Neuron (in vitro differentiated cells): ENCODE data around the gene EXOC3.

Source experiments
- H2AFZ ChIP-seq: one replicate; pipeline ENCODE4 v1.6.1; 2013; ENCODE audit warnings: low read depth, mild to moderate bottlenecking, inconsistent platforms, low read length, moderate library complexity
- H3K27me3 ChIP-seq: one replicate; pipeline ENCODE4 v1.6.1; 2013; ENCODE audit warnings: low read length; ENCODE audit not compliant: insufficient read depth
- H3K36me3 ChIP-seq: one replicate; pipeline ENCODE4 v1.6.1; 2013; ENCODE audit warnings: low read length; ENCODE audit not compliant: insufficient read depth
- H3K4me1 ChIP-seq: one replicate; pipeline ENCODE4 v1.6.1; 2013; ENCODE audit warnings: low read length; ENCODE audit not compliant: insufficient read depth
- H3K4me3 ChIP-seq: 2 replicates; pipeline ENCODE4 v1.5.1; 2013; ENCODE audit warnings: mild to moderate bottlenecking, low read length, moderate library complexity
- H3K9me3 ChIP-seq: one replicate; pipeline ENCODE4 v1.6.1; 2013; ENCODE audit warnings: low read length

Gene EXOC3

DNA sequence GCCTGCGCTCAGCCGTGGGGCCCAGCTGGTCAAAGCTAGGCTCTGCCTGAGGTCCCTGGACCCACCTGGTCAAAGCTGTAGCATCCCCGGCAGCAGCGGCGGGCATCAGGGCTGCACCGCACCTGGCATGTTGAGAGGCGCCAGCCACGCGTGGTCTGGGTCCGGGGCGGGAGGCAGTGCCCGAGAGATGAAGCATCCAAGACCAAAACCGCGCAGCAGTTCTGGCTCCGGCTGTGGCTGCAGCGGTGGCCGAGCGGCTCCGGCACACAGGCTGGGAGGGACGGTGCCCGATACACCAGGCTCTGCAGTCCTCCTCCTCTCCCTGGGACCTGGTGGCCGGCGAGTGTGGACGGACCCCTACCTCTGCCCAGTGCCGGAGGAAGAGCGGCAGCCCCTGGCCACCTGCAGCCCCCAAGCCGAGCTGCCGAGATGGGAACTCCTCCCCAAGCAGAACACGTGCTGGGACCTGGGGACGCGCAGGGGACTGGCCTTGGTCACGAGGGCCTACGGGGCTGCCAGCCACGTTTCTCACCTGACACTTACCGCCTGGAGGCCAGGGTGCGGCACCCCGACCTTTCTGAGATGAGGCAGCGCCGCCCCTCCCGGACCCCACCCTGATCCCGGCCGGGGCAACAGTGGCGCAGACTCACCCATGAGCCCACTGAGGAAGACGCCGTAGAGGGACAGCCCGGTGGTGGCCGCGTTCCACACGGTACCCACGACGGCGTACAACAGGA, 48.3 kb downstream of the EXOC3 start:
- Histone ChIP-seq H3K4me3 (no peak overlapping the region), H3K36me3 (no peaks in the 10 kb centered on the region), H3K9me3 (peaks cover 18% of the 10 kb centered on the region), H3K4me1 (no peaks in the 10 kb centered on the region), H3K27me3 (peaks cover 24% of the 10 kb centered on the region), H2AFZ (no peak overlapping the region)

DNA sequence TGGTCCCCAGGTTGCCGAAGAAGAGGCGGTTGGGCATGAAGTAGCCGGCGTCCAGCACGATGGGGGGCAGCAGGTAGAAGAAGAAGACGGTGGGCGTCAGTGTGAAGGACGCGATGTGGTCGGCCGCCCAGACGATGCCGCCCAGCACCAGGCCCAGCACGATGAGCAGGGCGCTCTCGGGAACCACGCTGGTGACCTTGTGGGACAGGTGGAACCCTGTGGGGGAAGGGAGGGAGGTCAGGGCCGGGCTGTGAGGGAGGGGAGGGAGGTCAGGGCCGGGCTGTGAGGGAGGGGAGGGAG, 48.8 kb downstream of the EXOC3 start:
- peaks cover 26% of the 10 kb centered on the region for H3K27me3 ChIP-seq
- H2AFZ ChIP-seq = no peak overlapping the region
- no peak overlapping the region for H3K4me3 ChIP-seq
- no peaks in the 10 kb centered on the region for H3K4me1 ChIP-seq
- H3K36me3 ChIP-seq = no peaks in the 10 kb centered on the region
- peaks cover 17% of the 10 kb centered on the region for H3K9me3 ChIP-seq

DNA sequence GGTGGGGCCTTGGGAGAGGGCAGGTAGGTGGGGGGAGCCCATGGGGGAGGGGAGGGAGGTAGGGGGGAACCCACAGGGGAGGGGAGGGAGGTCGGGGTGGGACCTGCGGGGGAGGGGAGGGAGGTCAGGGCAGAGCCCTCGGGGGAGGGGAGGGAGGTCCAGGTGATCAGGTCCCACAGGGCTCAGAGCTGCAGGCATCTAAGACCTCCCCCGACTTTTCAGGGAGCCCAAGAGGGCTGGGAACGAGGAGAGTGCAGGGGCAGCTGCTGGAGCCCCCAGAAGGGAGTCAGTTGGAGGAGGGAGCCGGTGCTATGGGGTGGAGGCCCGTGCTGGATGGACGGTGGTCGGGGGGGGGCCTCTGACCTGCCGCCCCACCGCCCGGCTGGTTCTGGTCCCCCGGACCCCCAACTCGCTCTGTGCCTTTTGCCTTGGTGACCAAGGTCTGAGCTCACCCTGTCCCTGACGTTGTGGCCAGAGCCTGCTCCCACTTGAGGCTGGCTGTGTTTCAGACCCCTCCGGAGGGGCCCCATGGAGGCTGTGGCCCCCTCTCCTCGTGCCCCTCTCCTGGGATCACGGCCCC, 49.4 kb downstream of the EXOC3 start:
- H3K27me3 ChIP-seq = peaks cover 32% of the 10 kb centered on the region
- no peaks in the 10 kb centered on the region for H3K36me3 ChIP-seq
- no peaks in the 10 kb centered on the region for H3K4me1 ChIP-seq
- H3K4me3 ChIP-seq = no peak overlapping the region
- H2AFZ ChIP-seq = no peak overlapping the region
- H3K9me3 ChIP-seq = peaks cover 17% of the 10 kb centered on the region

DNA sequence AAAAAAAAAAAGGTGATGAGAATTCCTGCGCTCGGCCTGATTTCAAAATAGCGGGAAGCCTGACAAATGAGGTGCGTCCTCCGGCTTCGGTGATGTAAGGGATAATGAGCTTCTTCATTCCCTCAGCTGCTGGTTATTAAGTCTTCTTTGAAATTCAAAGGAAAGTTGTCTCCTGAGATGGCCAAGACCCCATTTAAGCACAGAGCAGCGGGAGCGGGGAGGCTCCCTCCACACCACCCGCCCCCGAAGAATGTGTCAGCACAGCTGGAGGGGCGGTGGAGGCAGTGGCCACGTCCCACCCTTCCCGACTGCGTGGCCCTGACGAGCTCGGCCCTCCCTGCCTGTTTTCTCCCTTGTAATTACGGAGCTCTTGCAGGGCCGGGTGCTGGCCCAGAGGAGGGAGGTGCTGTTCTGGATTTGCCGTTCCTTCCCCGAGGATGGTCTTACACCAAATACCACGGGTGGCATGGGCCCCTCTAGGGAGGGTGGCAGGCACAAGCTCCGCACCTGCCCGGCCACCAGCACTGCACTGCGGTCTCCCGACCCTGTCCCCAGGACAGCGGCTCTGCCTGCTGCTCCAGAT, 50.2 kb downstream of the EXOC3 start:
- H3K4me1 ChIP-seq = no peaks in the 10 kb centered on the region
- no peak overlapping the region for H2AFZ ChIP-seq
- H3K9me3 ChIP-seq = peaks cover 19% of the 10 kb centered on the region
- H3K36me3 ChIP-seq = no peaks in the 10 kb centered on the region
- H3K4me3 ChIP-seq = no peak overlapping the region
- peaks cover 32% of the 10 kb centered on the region for H3K27me3 ChIP-seq

DNA sequence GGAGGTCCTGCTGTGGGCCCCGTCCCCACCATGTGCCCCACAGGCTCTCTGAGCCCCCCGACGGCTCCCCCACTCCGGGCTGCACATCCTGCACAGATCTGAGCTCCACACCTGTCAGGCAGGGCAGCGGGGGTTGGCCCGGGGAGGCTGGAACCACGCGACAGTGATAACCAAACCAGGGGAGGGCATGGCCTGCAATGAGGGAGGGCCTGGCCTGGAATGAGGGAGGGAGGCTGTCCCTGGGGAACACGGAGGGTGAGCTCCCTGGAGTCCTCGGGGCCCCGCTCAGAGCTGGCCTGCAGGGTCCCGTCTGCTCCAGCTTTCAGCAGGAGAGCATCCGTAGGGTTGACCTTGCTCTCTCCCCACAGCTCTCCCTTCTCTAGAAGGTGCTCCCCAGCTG, 50.8 kb downstream of the EXOC3 start:
- Histone ChIP-seq H2AFZ (no peak overlapping the region), H3K4me1 (no peaks in the 10 kb centered on the region), H3K27me3 (peaks cover 36% of the 10 kb centered on the region), H3K36me3 (no peaks in the 10 kb centered on the region), H3K4me3 (no peak overlapping the region), H3K9me3 (peaks cover 17% of the 10 kb centered on the region)

DNA sequence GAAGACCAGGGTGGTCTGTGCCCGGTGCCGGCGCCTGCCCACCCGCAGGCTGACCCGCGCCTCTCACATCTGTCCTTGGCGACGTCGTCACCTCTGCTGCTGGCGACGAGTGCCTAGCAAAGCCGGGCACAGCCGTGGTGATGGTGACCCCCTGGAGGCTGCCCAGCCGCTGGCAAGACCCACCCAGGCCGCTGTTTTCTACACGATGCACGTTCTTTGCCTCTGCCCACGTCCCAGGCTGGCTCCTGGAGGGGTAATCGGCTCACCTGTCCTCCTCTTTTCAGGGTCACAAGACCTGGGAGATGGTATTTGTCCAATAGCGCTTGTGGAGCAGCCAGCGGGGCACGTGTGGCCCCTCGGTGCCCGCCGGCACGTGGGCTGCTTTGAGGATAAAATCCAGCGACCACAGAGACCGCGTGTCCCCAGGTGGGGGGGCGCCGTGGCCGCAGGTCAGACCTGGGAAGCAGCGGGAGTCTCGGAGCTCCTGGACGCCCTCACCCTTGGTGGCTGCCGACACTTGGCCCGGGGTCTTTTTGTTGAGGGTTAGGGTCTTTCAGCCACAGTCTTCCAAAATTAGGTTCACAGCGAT, 51.8 kb downstream of the EXOC3 start:
- H3K4me3 ChIP-seq = no peak overlapping the region
- peaks cover 43% of the 10 kb centered on the region for H3K27me3 ChIP-seq
- H3K36me3 ChIP-seq = no peaks in the 10 kb centered on the region
- no peaks in the 10 kb centered on the region for H3K4me1 ChIP-seq
- no peak overlapping the region for H2AFZ ChIP-seq
- peaks cover 16% of the 10 kb centered on the region for H3K9me3 ChIP-seq

DNA sequence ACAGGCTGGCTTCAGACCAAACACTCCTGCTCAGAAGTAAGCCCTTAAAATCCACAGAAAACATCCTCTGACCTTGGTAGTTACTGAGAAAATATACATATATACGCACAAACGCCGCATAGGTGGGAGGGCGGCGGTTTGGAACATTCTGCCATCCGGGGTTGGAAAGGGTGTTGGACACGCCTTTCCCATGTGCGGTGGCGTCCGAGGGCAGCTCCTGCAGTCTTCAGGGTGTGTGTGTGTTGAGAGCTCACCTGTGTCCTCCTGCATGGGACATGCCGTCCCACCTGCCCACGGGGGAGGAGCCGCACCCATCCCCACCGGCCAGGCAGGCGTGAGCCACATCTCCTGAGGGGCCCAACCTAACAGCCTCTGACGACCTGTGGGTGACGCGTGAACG, 53.1 kb downstream of the EXOC3 start:
- Histone ChIP-seq H3K9me3 (peaks cover 5% of the 10 kb centered on the region), H2AFZ (no peak overlapping the region), H3K4me1 (no peaks in the 10 kb centered on the region), H3K27me3 (peaks cover 41% of the 10 kb centered on the region), H3K4me3 (no peak overlapping the region), H3K36me3 (no peaks in the 10 kb centered on the region)

DNA sequence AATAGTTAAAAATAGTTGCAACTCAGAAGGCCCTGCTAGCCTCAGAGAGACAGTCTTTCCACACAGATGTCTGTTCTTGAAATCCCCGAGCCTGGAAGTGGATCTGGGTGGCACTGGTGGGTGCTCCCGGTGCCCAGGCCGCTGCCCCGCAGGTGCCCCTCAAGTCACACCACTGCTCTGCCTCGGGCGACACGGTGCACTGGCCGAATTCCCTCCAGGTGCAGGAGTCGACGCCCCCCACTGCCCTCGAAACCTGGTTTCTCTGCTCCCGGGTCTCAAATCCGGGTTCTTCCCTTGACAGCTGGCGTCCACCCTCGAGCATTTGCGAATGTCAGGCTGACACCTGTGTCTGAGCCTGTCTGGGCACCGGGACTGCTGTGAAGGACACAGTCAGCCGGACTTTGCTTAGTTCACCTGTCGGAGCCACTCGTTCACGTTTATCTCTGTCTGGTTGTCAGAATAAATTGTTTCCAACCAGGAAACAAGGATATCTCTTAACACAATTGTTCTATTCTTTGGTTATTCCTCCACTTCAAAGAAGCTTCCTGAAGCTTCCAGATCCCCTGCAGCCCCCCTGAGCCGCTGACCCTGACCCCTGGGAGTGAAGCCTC, 54.2 kb downstream of the EXOC3 start:
- Histone ChIP-seq H3K27me3 (peaks cover 41% of the 10 kb centered on the region), H3K4me3 (no peak overlapping the region), H3K9me3 (peaks cover 4% of the 10 kb centered on the region)

DNA sequence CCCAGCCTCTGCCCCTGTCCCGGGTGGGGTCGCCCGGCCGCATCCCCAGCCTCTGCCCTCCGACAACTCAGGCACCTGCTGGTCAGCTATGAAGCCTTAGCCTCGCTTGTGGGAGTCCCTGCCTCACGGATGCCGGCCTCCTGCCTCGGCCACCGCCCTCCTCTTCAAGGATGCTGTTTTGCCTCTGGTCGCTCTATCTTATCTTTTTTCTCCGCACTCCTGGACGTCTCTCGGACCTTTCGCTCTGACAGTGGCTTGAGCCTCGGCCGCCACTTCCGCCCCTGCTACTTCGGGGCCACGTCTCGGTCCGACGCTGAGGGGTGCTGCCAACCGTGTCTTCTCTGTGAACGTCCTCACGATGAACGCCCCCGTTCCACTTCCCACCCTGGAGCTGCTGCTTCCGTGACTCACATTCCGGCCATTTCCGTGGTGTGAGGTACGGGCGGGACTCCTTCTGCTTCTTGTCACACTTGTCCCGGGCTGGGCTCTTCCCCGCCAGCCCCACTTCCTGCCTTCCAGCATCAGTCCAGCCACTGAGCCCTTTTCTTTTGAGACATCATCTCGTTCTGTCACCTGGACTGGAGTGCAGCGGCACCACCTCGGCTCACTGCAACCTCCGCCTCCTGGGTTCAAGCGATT, 55.0 kb downstream of the EXOC3 start:
- Histone ChIP-seq H3K36me3 (no peaks in the 10 kb centered on the region), H3K27me3 (peaks cover 41% of the 10 kb centered on the region), H3K4me3 (no peak overlapping the region), H3K9me3 (peaks cover 4% of the 10 kb centered on the region), H3K4me1 (no peaks in the 10 kb centered on the region), H2AFZ (no peak overlapping the region)

More for the DNA sequence above, 54.2 kb downstream of the EXOC3 start:
- no peaks in the 10 kb centered on the region for H3K36me3 ChIP-seq
- H3K4me1 ChIP-seq = no peaks in the 10 kb centered on the region
- H2AFZ ChIP-seq = no peak overlapping the region

DNA sequence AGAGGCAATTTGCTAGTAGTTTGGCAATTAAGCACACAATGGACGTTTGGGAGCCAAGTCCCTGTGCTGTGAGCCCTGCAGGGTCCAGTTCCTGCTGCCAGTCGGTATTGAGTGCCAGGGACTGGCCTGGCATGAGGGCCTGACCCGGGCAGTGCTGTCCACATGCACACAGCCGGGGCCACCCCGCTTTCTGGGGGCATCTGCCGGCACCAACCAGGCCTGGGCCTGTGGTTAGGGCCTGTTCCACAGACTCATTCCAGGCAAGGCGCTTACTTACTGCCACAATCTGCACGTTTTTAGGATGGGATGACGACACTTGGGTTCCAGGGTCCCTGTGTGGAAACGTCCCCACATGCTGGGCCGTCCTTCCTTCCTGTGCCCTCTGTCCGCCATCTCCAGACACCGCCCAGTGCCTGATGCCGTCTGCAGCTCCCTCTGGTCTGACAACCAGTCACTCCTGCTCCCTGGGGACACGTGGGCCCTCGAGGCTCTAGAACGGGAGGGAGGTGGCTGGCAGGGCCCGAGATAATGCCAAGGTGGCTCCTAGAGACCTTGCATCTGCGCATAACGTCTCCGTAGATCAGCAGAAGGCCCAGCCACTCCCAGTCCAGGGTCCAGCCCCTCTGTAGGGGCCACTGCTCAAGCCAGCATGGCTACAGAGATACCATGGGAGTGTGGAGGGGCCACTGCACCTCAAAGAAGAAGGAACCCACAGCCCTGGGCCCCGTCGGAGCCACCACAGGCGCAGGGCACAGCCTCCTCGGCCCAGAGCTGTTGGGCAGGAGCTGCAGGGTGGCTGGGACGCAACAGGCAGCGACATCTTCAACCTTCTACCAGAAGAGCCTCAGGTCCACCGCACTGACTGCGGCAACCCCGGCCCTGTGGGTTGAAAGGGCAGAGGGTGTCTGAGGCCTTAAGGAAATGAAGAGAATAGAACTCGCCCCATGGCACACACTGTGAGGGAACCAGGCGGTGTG, 56.5 kb downstream of the EXOC3 start:
- Histone ChIP-seq H3K4me3 (no peak overlapping the region), H3K9me3 (peaks cover 4% of the 10 kb centered on the region), H3K36me3 (no peaks in the 10 kb centered on the region), H2AFZ (no peak overlapping the region), H3K27me3 (peaks cover 33% of the 10 kb centered on the region), H3K4me1 (no peaks in the 10 kb centered on the region)

DNA sequence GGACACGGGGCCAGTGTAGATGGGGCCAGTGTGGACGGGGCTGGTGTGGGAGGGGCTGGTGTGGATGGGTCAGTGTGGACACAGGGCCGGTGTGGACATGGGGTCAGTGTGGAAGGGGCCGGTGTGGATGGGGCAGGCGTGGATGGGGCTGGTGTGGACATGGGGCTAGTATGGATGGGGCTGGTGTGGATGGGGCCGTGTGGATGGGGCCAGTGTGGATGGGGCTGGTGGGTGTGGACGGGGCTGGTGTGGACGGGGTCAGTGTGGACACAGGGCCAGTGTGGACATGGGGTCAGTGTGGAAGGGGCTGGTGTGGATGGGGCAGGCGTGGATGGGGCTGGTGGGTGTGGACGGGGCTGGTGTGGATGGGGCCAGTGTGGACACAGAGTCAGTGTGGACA, 57.5 kb downstream of the EXOC3 start:
- peaks cover 4% of the 10 kb centered on the region for H3K9me3 ChIP-seq
- H3K36me3 ChIP-seq = no peaks in the 10 kb centered on the region
- no peak overlapping the region for H3K4me3 ChIP-seq
- no peak overlapping the region for H2AFZ ChIP-seq
- H3K4me1 ChIP-seq = no peaks in the 10 kb centered on the region
- peaks cover 29% of the 10 kb centered on the region for H3K27me3 ChIP-seq
